22Rv1 (cell line): ENCODE data around the gene KCTD11.

Experiments used
- H3K27ac ChIP-seq: fragments of 450-650 bp; 2 replicates; pipeline ENCODE4 v1.5.1; 2017
- CTCF ChIP-seq: fragments of 450-650 bp; IDR thresholded peaks from 2 replicates; pipeline ENCODE4 v1.5.1; 2017; ENCODE audit warnings: mild to moderate bottlenecking
- ZFX ChIP-seq: fragments of 450-650 bp; IDR thresholded peaks from 2 replicates; pipeline ENCODE4 v1.6.1; 2017; ENCODE audit warnings: antibody characterized with exemption, borderline replicate concordance

Gene KCTD11

GRCh38 chr17:7393613-7394451 lies 41.9 kb downstream of the KCTD11 start:
- TF ChIP-seq ZFX (no peak), CTCF (no peak)
- H3K27ac ChIP-seq = peak overlapping the region; percentile 95

- TF ChIP-seq CTCF = peak; percentile 39
- no peak for TF ChIP-seq ZFX
- peak within 1 kb of the TSS; percentile 95 for H3K27ac ChIP-seq
Observed at GRCh38 chr17:7394452-7395191, 42.7 kb downstream of the KCTD11 start, which contains the start of gene PLSCR3. Gene PLSCR3 (minus strand): TSS chr17:7394525. CDS start chr17:7394110, 415 bp downstream.

GRCh38 chr17:7396147-7396546 lies 44.2 kb downstream of the KCTD11 start:
- TF ChIP-seq ZFX = no peak
- no peak for TF ChIP-seq CTCF
- H3K27ac ChIP-seq = no peak overlapping the region

- H3K27ac ChIP-seq = no peak overlapping the region
- TF ChIP-seq CTCF (no peak), ZFX (no peak)
Observed at GRCh38 chr17:7398612-7399011, 46.6 kb downstream of the KCTD11 start.

DNA sequence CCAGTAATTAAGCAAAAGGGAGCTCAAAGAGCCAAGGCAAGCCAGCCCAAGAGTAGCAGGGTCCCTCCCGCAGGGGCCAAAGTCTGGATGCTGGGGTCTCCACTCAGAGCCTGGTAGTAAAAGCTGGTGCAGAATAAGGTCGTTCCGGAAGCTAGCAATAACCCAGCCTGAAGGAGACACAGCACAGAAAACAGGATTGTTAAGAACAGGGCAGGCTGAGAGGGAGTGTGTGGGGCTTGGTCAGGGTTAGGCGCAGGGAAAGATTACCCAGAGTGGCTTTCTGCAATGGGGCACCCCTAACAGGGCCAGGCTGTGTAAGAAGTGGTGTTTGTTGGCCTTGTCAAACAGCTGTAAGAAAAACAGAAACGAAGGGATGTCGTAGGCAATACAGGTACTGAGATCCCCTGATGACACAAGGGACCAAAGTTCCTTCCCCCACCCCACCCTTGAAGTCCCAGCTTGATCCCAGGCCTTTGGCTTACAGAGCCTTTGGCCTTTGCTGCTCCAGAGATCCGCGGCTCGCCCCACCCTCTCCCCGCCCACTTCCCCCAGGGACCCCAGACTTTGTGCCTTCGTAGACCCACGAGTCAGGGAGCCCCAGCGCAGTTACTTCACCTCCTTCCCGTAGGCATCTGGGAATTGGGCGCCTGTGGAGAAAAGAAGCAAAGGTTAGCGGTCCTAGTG lies 51.2 kb downstream of the KCTD11 start:
- H3K27ac ChIP-seq = peak overlapping the region; percentile 87
- TF ChIP-seq CTCF (no peak), ZFX (no peak)

- TF ChIP-seq CTCF (no peak), ZFX (no peak)
- peak overlapping the region; percentile 87 for H3K27ac ChIP-seq
Observed at GRCh38 chr17:7403727-7403976, 51.7 kb downstream of the KCTD11 start.
